HepG2 (cell line): ENCODE results near the gene TMC8. TPM values are rescaled to one million over a fixed set of nuclear protein-coding genes. Genes with fewer than 3 reads are reported as not detected.

Source experiments
- ATAC-seq: fragments of 200-7000 bp; cut with Tn5 transposase; 3 replicates; pipeline ENCODE4 v1.9.1; 2020; ENCODE audit warnings: mild to moderate bottlenecking, moderate library complexity
- BruUV-seq: library from RNA; stranded (reverse); fragments of 400-500 nt; replicated peaks from 2 replicates; lab custom pipeline; 2021; lab: Mats Ljungman, UMichigan
- CTCF ChIA-PET: fragments of 300-600 bp; formaldehyde crosslinking; extraction: SDS; loops from one replicate; lab custom pipeline; 2021; ENCODE audit warnings: low total read pairs, inconsistent platforms, low intra/inter-chr PET ratio; lab: Yijun Ruan, JAX
- POLR2A ChIA-PET: fragments of 350-600 bp; sonication (Branson Sonifier 250); formaldehyde crosslinking; loops from one replicate; lab custom pipeline; 2020; ENCODE audit warnings: antibody characterized with exemption, inconsistent platforms; lab: Yijun Ruan, JAX
- DNase-seq: peaks from one replicate; pipeline ENCODE4 v3.0.0-alpha.2; 2015; ENCODE audit warnings: low spot score
- FAIRE-seq: peaks from 3 replicates; lab custom pipeline; 2011; peaks lifted over from hg19 to GRCh38; lab: Jason Lieb, UNC
- H2AFZ ChIP-seq: one replicate; pipeline ENCODE4 v1.6.1; 2011; ENCODE audit warnings: low read length, inconsistent platforms
- H3K27ac ChIP-seq: fragments of 300-600 bp; 3 replicates; pipeline ENCODE4 v1.8.0; 2011; ENCODE audit warnings: mixed run types, mild to moderate bottlenecking, mixed read lengths, low read length, inconsistent platforms; ENCODE audit not compliant: insufficient read depth; ENCODE audit errors: extremely low read length
- H3K27me3 ChIP-seq, 2 experiments: fragments of 200-600 bp in 1 of 2; 2 replicates in 1 of 2; 3 replicates in 1 of 2; pipeline versions ENCODE4 v1.6.0 to v1.8.0; 2011; ENCODE audit warnings: low read length in 2 of 2, mild to moderate bottlenecking in 2 of 2, moderate library complexity in 2 of 2, inconsistent platforms in 1 of 2; ENCODE audit not compliant: insufficient read depth in 2 of 2, control insufficient read depth in 1 of 2
- H3K36me3 ChIP-seq, 2 experiments: fragments of 200-600 bp in 1 of 2; replicated peaks in 1 of 2; 2 replicates in 1 of 2; 3 replicates in 1 of 2; pipeline versions ENCODE4 v1.5.1 to v1.8.0; 2011; ENCODE audit warnings: low read length in 2 of 2, inconsistent platforms in 1 of 2; ENCODE audit not compliant: insufficient read depth in 2 of 2, control insufficient read depth in 1 of 2
- H3K4me1 ChIP-seq: 2 replicates; pipeline ENCODE4 v1.5.1; 2012; ENCODE audit warnings: low read length, inconsistent platforms; ENCODE audit not compliant: insufficient read depth
- H3K4me2 ChIP-seq: 2 replicates; pipeline ENCODE4 v1.6.0; 2011; ENCODE audit warnings: low read depth, low read length, inconsistent platforms
- H3K4me3 ChIP-seq, 3 experiments: fragments of 200-600 bp in 1 of 3; sonication (generic), shearing (Covaris generic) in 1 of 3; replicated peaks in 1 of 3; 2 replicates each; pipeline ENCODE4 v1.5.1; 2011 to 2016; ENCODE audit warnings: low read length in 3 of 3, inconsistent platforms in 2 of 3, low read depth in 2 of 3, mild to moderate bottlenecking in 2 of 3, control low read depth in 1 of 3, mixed read lengths in 1 of 3; ENCODE audit not compliant: insufficient read depth in 1 of 3
- H3K79me2 ChIP-seq: one replicate; pipeline ENCODE4 v1.6.1; 2011; ENCODE audit warnings: low read length, inconsistent platforms; ENCODE audit not compliant: insufficient read depth
- H3K9ac ChIP-seq: 2 replicates; pipeline ENCODE4 v1.6.0; 2011; ENCODE audit warnings: mild to moderate bottlenecking, low read depth, low read length, inconsistent platforms; ENCODE audit not compliant: insufficient read depth
- H3K9me3 ChIP-seq: 2 replicates; pipeline ENCODE4 v1.5.1; 2012; ENCODE audit warnings: mild to moderate bottlenecking, low read length
- H4K20me1 ChIP-seq: 2 replicates; pipeline ENCODE4 v1.6.0; 2011; ENCODE audit warnings: inconsistent platforms, mild to moderate bottlenecking, low read length, moderate library complexity; ENCODE audit not compliant: insufficient read depth
- FLYWCH1 ChIP-seq: sonication (generic); formaldehyde crosslinking; IDR thresholded peaks from 2 replicates; pipeline ENCODE4 v1.8.1; 2023; ENCODE audit warnings: mild to moderate bottlenecking, missing genetic modification reagents
- HIC2 ChIP-seq: sonication (generic); formaldehyde crosslinking; IDR thresholded peaks from 2 replicates; pipeline ENCODE4 v1.9.0; 2022; ENCODE audit warnings: low read depth, missing genetic modification reagents
- HNRNPL ChIP-seq: fragments of 200-400 bp; formaldehyde crosslinking; IDR thresholded peaks from 2 replicates; pipeline ENCODE4 v1.6.1; 2017; ENCODE audit warnings: mild to moderate bottlenecking, low read depth, low read length
- KDM5B ChIP-seq: sonication (generic); formaldehyde crosslinking; IDR thresholded peaks from 2 replicates; pipeline ENCODE4 v1.4.0; 2020; ENCODE audit warnings: missing genetic modification reagents, mild to moderate bottlenecking, borderline replicate concordance
- MAX ChIP-seq: IDR thresholded peaks from 2 replicates; pipeline ENCODE4 v1.6.1; 2012; ENCODE audit warnings: inconsistent platforms
- POLR2G ChIP-seq: fragments of 200-400 bp; formaldehyde crosslinking; IDR thresholded peaks from 2 replicates; pipeline ENCODE4 v1.6.1; 2018; ENCODE audit warnings: mild to moderate bottlenecking, low read depth, low read length, moderate library complexity
- ZBED4 ChIP-seq: sonication (generic); formaldehyde crosslinking; IDR thresholded peaks from 2 replicates; pipeline ENCODE4 v1.4.0; 2020; ENCODE audit warnings: missing genetic modification reagents, borderline replicate concordance
- ZNF263 ChIP-seq: sonication (generic); formaldehyde crosslinking; IDR thresholded peaks from 2 replicates; pipeline ENCODE4 v1.4.0; 2020; ENCODE audit warnings: missing genetic modification reagents
- WGBS: methylation state at CpG from one replicate; pipeline ENCODE4 v1.1.6; 2017; ENCODE audit warnings: low lambda C conversion rate; 5-methylcytosine and 5-hydroxymethylcytosine counted together
- in situ Hi-C: cut with HindIII; loops from 2 replicates; pipeline ENCODE4 v1.10.0; 2017; ENCODE audit warnings: low pct_unique_long_range_greater_than_20kb; ENCODE audit not compliant: extremely low pct_ligation_motif_present
- intact Hi-C: fragments of 100-400 bp; cut with micrococcal nuclease; formaldehyde crosslinking; loops from one replicate; pipeline ENCODE4 v1.10.0; 2022; ENCODE audit not compliant: unreplicated experiment
- polyA plus RNA-seq, 8 experiments: library from polyadenylated mRNA; depleted of rRNA in 3 of 8; stranded (reverse) in 7 of 8; unstranded in 1 of 8; fragments of >200 nt; fragmentation: Illumina TruSeq in 4 of 8; extraction: Trizol in 4 of 8; gene quantifications; 2 replicates each; pipeline versions ENCODE4 v1.2.1 to v1.2.3, GENCODE V29; 2011 to 2016; ENCODE audit warnings: low read depth in 4 of 8, missing spikeins in 1 of 8, mixed read lengths in 1 of 8; ENCODE audit not compliant: insufficient read depth in 1 of 8
- total RNA-seq, 5 experiments: library from RNA; depleted of rRNA; stranded (reverse); fragments of >200 nt; fragmentation: Illumina TruSeq; extraction: Trizol; gene quantifications; 2 replicates each; pipeline ENCODE4 v1.2.3, GENCODE V29; 2016; ENCODE audit warnings: low read depth in 1 of 5

TMC8 gene
- total and polyA plus RNA-seq, 2 of the 13 experiments (the other 11 are each of a cell fraction or from before 2014, with no cell fraction given) = 0.53 to 7.8 TPM

GRCh38 chr17:78163881-78164747 lies 33.5 kb downstream of the TMC8 start:
- Histone ChIP-seq H3K79me2 (no peaks in the 10 kb centered on the region), H3K9ac (no peak overlapping the region), H4K20me1 (no peaks in the 10 kb centered on the region), H2AFZ (no peak overlapping the region), H3K27me3 (peaks cover 0 to 2% of the 10 kb centered on the region in 2 experiments; a peak in 1 of 5 replicates), H3K27ac (no peak overlapping the region), H3K4me1 (peaks cover 75% of the 10 kb centered on the region), H3K4me2 (no peak overlapping the region), H3K4me3 (no peak overlapping the region), H3K36me3 (no peaks in the 10 kb centered on the region), H3K9me3 (no peaks in the 10 kb centered on the region)
- ATAC-seq (no peak), DNase-seq (no peak), FAIRE-seq (no peak)
- TF ChIP-seq HIC2 (CRISPR knock-in tag) = peak; percentile 20
- peak; percentile 13; the same call in 1 of the 2 replicates for TF ChIP-seq MAX
- no peak for TF ChIP-seq FLYWCH1
- no peak for TF ChIP-seq KDM5B (CRISPR knock-in tag)
- no peak for TF ChIP-seq POLR2G
- TF ChIP-seq ZBED4 (CRISPR knock-in tag) = no peak
- 0 out of 2 replicates have a peak, but pooled peaks have one; percentile 55 for TF ChIP-seq HNRNPL
- TF ChIP-seq ZNF263 = peak; percentile 98
- POLR2A ChIA-PET = interaction anchor here (1.5 kb wide), 1 partner anchor 23 kb away, joined by 4 read pairs; the partner anchor contains the start of genes AFMID and TK1
- in situ Hi-C loops = no loop called here
- no TSS peak for BruUV-seq
- whole genome bisulfite sequencing = 74% methylated on average over 17 of the region's 22 CpGs
- CTCF ChIA-PET = no interaction called here
- intact Hi-C loops = no loop called here
